HG03025 (cell line): ENCODE measurements around the gene RGS14.
A peak's percentile ranks its signal among the peaks of the same experiment; 100 is the strongest.
"Not testable (repeated sequence)": the region's sequence is repeated elsewhere in the genome, so short reads cannot be mapped to it uniquely, and the experiment has no call there.

Source experiments
- ATAC-seq: cut with Tn5 transposase; IDR thresholded peaks from one replicate; pipeline ENCODE4 v1.9.1; 2021; ENCODE audit warnings: mild to moderate bottlenecking, moderate library complexity; ENCODE audit not compliant: unreplicated experiment, low FRiP score

RGS14 gene

GRCh38 chr5:177344891-177345290, 12.8 kb upstream of the RGS14 start:
- ATAC-seq, result no peak

GRCh38 chr5:177346820-177347219, 10.9 kb upstream of the RGS14 start:
- no peak for ATAC-seq

- no peak for ATAC-seq
Measured at GRCh38 chr5:177347699-177348098, 10.0 kb upstream of the RGS14 start.

GRCh38 chr5:177349362-177349647, 8.4 kb upstream of the RGS14 start:
- no peak for ATAC-seq

GRCh38 chr5:177349762-177350161, 8.0 kb upstream of the RGS14 start:
- ATAC-seq, result no peak

- ATAC-seq, result peak; percentile 8
Measured at GRCh38 chr5:177350776-177351391, 6.8 kb upstream of the RGS14 start.

GRCh38 chr5:177351392-177352329, 6.1 kb upstream of the RGS14 start, which contains the start of gene LMAN2:
Gene LMAN2 (minus strand): TSS chr5:177351668. CDS start chr5:177351647, 21 bp downstream.
- peak; percentile 89 for ATAC-seq

GRCh38 chr5:177353093-177353492, 4.6 kb upstream of the RGS14 start:
- ATAC-seq, result no peak

- ATAC-seq, result no peak
Measured at GRCh38 chr5:177354256-177354655, 3.5 kb upstream of the RGS14 start.

GRCh38 chr5:177354711-177355110, 3.0 kb upstream of the RGS14 start:
- ATAC-seq, result no peak

GRCh38 chr5:177355162-177355867, 2.4 kb upstream of the RGS14 start:
- no peak for ATAC-seq

GRCh38 chr5:177355868-177356168, 1.9 kb upstream of the RGS14 start:
- no peak for ATAC-seq

- no peak for ATAC-seq
Measured at GRCh38 chr5:177356746-177357145, 978 bp upstream of the RGS14 start.

- no peak for ATAC-seq
Measured at GRCh38 chr5:177357146-177357458, 622 bp upstream of the RGS14 start.

- no peak for ATAC-seq
Measured at GRCh38 chr5:177358370-177358819, 671 bp downstream of the RGS14 start.

- no peak for ATAC-seq
Measured at GRCh38 chr5:177359451-177359851, 1.7 kb downstream of the RGS14 start.

- no peak for ATAC-seq
Measured at GRCh38 chr5:177359860-177360259, 2.1 kb downstream of the RGS14 start.

- ATAC-seq, result not testable (repeated sequence)
Measured at GRCh38 chr5:177360740-177361139, 3.0 kb downstream of the RGS14 start.

- ATAC-seq, result no peak
Measured at GRCh38 chr5:177361418-177362291, 3.9 kb downstream of the RGS14 start.

- ATAC-seq, result no peak
Measured at GRCh38 chr5:177362292-177362609, 4.5 kb downstream of the RGS14 start.
